Measurements from ENCODE around the gene LDHAL6A.

LDHAL6A gene

DNA sequence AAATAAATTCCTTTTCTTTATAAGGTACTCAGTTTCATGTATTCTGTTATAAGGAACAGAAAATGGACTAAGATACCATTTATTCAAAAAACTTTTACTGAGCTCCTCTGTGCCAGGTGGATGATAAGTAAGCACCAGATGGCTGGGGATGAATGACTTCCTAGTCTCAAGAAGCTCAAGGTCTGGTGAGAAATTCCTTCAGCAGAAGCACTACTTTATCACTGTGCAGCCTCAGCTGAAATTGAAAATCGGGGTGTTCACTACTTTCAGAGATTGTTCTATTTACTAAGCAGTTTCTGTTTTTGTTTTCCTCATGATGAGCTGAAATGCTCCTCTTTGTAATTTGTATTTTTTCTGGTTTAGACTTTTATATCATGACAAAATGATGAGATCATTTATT, 7.8 kb downstream of the LDHAL6A start:
- no peak for DNase-seq (ENCODE audit: extremely low read depth, low read depth)
- TF ChIP-seq, protein P1, sequence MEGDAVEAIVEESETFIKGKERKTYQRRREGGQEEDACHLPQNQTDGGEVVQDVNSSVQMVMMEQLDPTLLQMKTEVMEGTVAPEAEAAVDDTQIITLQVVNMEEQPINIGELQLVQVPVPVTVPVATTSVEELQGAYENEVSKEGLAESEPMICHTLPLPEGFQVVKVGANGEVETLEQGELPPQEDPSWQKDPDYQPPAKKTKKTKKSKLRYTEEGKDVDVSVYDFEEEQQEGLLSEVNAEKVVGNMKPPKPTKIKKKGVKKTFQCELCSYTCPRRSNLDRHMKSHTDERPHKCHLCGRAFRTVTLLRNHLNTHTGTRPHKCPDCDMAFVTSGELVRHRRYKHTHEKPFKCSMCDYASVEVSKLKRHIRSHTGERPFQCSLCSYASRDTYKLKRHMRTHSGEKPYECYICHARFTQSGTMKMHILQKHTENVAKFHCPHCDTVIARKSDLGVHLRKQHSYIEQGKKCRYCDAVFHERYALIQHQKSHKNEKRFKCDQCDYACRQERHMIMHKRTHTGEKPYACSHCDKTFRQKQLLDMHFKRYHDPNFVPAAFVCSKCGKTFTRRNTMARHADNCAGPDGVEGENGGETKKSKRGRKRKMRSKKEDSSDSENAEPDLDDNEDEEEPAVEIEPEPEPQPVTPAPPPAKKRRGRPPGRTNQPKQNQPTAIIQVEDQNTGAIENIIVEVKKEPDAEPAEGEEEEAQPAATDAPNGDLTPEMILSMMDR (IDR thresholded peaks at IDR 0.05; ENCODE audit: low read depth, low read length), result no peak

DNA sequence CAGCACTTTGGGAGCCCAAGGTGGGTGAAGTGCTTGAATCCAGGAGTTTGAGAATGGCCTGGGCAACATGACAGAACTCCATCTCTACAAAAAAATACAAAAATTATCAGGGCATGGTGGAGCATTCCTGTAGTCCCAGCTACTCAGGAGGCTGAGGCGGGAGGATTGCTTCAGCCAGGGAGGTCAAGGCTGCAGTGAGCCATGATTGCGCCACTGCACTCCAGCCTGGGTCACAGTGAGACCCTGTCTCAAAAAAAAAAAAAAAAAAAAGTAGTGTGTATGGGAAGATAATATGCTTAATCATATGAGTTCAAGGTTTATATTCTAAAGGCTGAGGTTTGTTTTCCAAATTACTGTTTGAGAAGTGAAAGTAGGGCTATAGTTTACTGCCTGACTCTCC, 10.7 kb downstream of the LDHAL6A start:
- TF ChIP-seq, protein P1 (IDR thresholded peaks at IDR 0.05; ENCODE audit: low read depth, low read length), result no peak
- no peak for DNase-seq (ENCODE audit: extremely low read depth, low read depth)

DNA sequence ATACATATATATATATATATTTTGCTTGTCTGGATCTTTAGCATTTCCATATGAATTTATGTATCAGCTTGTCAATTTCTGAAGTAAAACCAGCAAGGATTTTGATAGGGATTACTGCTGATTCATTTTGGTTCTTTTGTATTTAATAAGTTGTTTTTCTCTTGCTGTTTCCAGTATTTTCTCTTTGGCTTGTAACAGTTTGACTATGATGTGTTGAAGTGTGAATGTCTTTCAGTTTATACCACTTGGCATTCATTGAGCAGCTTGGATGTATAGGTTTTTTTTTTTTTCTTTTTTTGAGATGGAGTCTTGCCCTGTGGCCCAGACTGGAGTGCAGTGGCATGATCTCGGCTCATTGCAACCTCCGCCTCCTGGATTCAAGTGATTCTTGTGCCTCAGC, 12.4 kb downstream of the LDHAL6A start:
- TF ChIP-seq, protein P1 (IDR thresholded peaks at IDR 0.05; ENCODE audit: low read depth, low read length), result no peak
- DNase-seq (ENCODE audit: extremely low read depth, low read depth), result no peak

DNA sequence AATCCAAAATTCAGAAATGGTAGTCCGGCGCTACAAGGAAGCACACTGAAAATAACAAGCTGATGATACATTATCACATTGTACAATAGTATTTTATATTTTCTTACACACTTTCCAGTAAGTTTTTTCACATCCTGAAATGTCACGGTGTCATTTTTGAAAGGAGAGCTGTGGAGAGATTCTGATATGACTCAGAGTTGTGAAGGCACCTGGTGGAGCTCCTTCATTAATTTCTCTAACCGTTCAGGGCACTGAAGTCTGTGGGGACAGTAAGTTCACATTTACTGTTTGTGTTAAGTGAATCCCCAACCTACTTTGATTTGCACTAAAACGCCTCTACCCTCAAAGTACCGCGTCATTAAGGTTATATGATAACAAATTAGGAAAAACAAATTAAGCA, 13.3 kb downstream of the LDHAL6A start:
- DNase-seq (ENCODE audit: extremely low read depth, low read depth), result no peak
- TF ChIP-seq, protein P1 (IDR thresholded peaks at IDR 0.05; ENCODE audit: low read depth, low read length), result no peak

DNA sequence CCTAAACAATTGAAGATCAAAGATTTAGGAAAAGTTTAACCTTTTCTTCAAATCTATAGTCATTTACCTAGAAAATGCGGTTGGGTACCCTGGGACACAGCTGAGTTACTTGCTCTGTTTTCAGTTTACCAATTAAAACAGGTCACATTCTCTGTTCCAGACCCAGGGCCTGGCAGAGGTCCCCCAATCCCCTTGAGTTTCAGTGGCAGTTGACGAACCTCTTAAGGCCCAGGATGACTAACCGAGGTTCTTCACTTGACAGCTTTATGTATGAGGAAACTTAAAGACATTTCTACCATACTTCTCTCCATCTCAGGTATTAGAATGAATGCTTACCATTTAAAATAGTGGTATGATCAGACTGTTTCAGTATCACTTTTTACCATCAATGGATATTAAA, 16.3 kb downstream of the LDHAL6A start:
- TF ChIP-seq, protein P1 (IDR thresholded peaks at IDR 0.05; ENCODE audit: low read depth, low read length), result no peak
- no peak for DNase-seq (ENCODE audit: extremely low read depth, low read depth)

DNA sequence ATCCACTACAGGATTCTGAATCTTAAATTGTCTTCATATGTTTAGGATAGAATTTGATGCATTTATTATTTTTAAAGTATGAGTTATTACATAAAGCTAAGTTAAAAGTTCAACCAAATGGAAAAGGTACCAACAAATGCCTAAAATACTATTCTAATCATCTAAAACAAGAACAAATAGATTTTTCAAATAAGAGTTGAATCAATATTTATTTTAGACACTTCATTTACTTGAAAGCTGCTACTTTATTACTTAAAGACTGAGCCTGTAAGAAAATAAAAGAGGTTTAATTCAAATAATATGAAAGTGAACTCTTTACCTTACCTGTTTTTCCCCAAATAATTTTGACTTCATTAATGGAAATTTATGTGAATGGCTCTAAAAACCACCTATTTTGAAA, 16.9 kb downstream of the LDHAL6A start:
- TF ChIP-seq, protein P1 (IDR thresholded peaks at IDR 0.05; ENCODE audit: low read depth, low read length), result no peak
- no peak for DNase-seq (ENCODE audit: extremely low read depth, low read depth)

DNA sequence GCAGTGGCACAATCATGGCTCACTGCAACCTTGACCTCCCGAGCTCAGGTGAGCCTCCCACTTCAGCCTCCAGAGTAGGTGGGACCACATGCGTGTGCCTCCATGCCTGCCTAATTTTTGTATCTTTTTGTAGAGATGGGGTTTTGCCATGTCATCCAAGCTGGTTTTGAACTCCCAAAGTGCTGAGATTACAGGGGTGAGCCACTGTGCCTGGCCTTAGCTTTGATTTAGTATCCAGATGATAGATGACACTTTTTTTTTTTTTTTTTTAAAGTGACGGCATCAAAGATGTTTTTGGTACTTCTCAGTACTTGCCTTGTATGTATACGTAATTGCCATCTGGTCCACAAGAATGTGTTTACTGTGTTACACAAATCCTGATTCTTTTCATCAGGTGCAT, 23.4 kb downstream of the LDHAL6A start:
- no peak for DNase-seq (ENCODE audit: extremely low read depth, low read depth)
- TF ChIP-seq, protein P1 (IDR thresholded peaks at IDR 0.05; ENCODE audit: low read depth, low read length), result no peak

Data from AG09319 (cell line).